ENCODE measurements around the gene STK32B.

- no peak for TF ChIP-seq CTCF (IDR thresholded peaks at IDR 0.05)
- no peak for TF ChIP-seq POLR2A (IDR thresholded peaks at IDR 0.05)
Measured at GRCh38 chr4:5412296-5412695, 361.0 kb downstream of the STK32B start.
